ENCODE data around the gene LARGE1. TPM values are rescaled to one million over a fixed set of nuclear protein-coding genes. Genes with fewer than 3 reads are reported as not detected.

LARGE1 gene
- polyA plus RNA-seq, 3 donors: 0.05 to 0.13 TPM; not detected in 1

GRCh38 chr22:33555814-33556522, 364.3 kb downstream of the LARGE1 start:
- H3K27me3 ChIP-seq (ENCODE audit: control insufficient read depth in 2 of 2, insufficient read depth in 2 of 2, low read length in 2 of 2): no peaks in the 10 kb centered on the region
- H3K9me3 Mint-ChIP-seq: peaks cover 2 to 17% (median 5%) of the 10 kb centered on the region in 7 donors
- H3K4me3 Mint-ChIP-seq: no peak overlapping the region
- H3K4me2 ChIP-seq (replicated peaks; ENCODE audit: extremely low read depth, low read length, poor library complexity, severe bottlenecking): no peak overlapping the region
- no peak overlapping the region for H2AFZ ChIP-seq (ENCODE audit: insufficient read depth, low read depth, low read length, poor library complexity, severe bottlenecking)
- H3K4me3 ChIP-seq (replicated peaks in 1 of 3; ENCODE audit: low read depth in 2 of 3, low read length in 3 of 3): no peak overlapping the region
- no peaks in the 10 kb centered on the region for H3K4me1 Mint-ChIP-seq
- H3K4me1 ChIP-seq (ENCODE audit: control insufficient read depth in 1 of 2, insufficient read depth in 2 of 2, low read length in 2 of 2): no peaks in the 10 kb centered on the region
- no peak overlapping the region for H3K27ac Mint-ChIP-seq
- H3K36me3 ChIP-seq (replicated peaks in 1 of 2; ENCODE audit: control insufficient read depth in 1 of 2, insufficient read depth in 2 of 2, low read length in 2 of 2): no peaks in the 10 kb centered on the region
- no peaks in the 10 kb centered on the region for H3K36me3 Mint-ChIP-seq
- no peak for DNase-seq
- 17% methylated on average over 1 of the region's 5 CpGs for WGBS (ENCODE audit: insufficient coverage)
- intact Hi-C loops (cut with micrococcal nuclease): no loop called here
- H3K79me2 ChIP-seq (ENCODE audit: insufficient read depth, low read length): no peaks in the 10 kb centered on the region
- H4K20me1 ChIP-seq (ENCODE audit: insufficient read depth, low read length): no peaks in the 10 kb centered on the region
- no peak for TF ChIP-seq CTCF (IDR thresholded peaks at IDR 0.05)
- H3K27me3 Mint-ChIP-seq (ENCODE audit: low read depth in 3 of 3): peaks cover 0 to 4% (median 0%) of the 10 kb centered on the region in 3 donors
- H3K9ac ChIP-seq (ENCODE audit: insufficient read depth, low read length, poor library complexity, severe bottlenecking): no peak overlapping the region
- peaks cover 6 to 8% of the 10 kb centered on the region in 2 donors for H3K9me3 ChIP-seq (replicated peaks in 1 of 2; ENCODE audit: control insufficient read depth in 1 of 2, insufficient read depth in 1 of 2, low read length in 2 of 2)
- H3K27ac ChIP-seq (ENCODE audit: low read depth in 1 of 2, low read length in 2 of 2): no peak overlapping the region

DNA sequence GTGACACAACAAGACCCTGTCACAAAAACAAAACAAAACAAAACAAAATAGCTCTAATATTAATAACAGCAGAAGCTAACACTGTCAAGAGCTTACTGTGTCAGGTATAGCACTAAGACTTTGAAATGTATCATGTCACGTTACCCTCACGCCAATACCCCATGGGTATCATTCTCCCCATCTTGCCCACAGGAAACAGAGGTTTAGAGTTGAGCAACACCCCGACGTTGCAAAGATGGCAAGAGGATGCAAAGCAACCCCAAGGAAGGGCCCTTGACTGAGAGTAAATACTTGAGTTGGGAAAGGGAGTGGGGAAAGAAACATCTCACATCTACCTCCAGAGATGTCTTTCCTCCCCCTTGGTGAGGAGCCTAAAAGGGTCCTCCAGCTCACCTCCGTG, 366.8 kb downstream of the LARGE1 start:
- no peaks in the 10 kb centered on the region for H3K79me2 ChIP-seq (ENCODE audit: insufficient read depth, low read length)
- H4K20me1 ChIP-seq (ENCODE audit: insufficient read depth, low read length): no peaks in the 10 kb centered on the region
- no peak overlapping the region for H3K4me2 ChIP-seq (replicated peaks; ENCODE audit: extremely low read depth, low read length, poor library complexity, severe bottlenecking)
- TF ChIP-seq CTCF (IDR thresholded peaks at IDR 0.05): no peak
- WGBS (ENCODE audit: insufficient coverage): no CpG with 5 or more reads among the region's 5 CpGs
- peaks cover 0 to 4% (median 2%) of the 10 kb centered on the region in 3 donors for H3K27me3 Mint-ChIP-seq (ENCODE audit: low read depth in 3 of 3)
- no peak overlapping the region for H3K4me3 Mint-ChIP-seq
- H3K27me3 ChIP-seq (ENCODE audit: control insufficient read depth in 2 of 2, insufficient read depth in 2 of 2, low read length in 2 of 2): no peaks in the 10 kb centered on the region
- no peaks in the 10 kb centered on the region for H3K9me3 ChIP-seq (replicated peaks in 1 of 2; ENCODE audit: control insufficient read depth in 1 of 2, insufficient read depth in 1 of 2, low read length in 2 of 2)
- H3K4me1 ChIP-seq (ENCODE audit: control insufficient read depth in 1 of 2, insufficient read depth in 2 of 2, low read length in 2 of 2): no peaks in the 10 kb centered on the region
- no peaks in the 10 kb centered on the region for H3K4me1 Mint-ChIP-seq
- H3K27ac ChIP-seq (ENCODE audit: low read depth in 1 of 2, low read length in 2 of 2): no peak overlapping the region
- H3K4me3 ChIP-seq (replicated peaks in 1 of 3; ENCODE audit: low read depth in 2 of 3, low read length in 3 of 3): no peak overlapping the region
- H2AFZ ChIP-seq (ENCODE audit: insufficient read depth, low read depth, low read length, poor library complexity, severe bottlenecking): no peak overlapping the region
- no peaks in the 10 kb centered on the region for H3K36me3 ChIP-seq (replicated peaks in 1 of 2; ENCODE audit: control insufficient read depth in 1 of 2, insufficient read depth in 2 of 2, low read length in 2 of 2)
- peaks cover 0 to 14% (median 3%) of the 10 kb centered on the region in 7 donors for H3K9me3 Mint-ChIP-seq
- H3K27ac Mint-ChIP-seq: no peak overlapping the region
- H3K36me3 Mint-ChIP-seq: no peaks in the 10 kb centered on the region
- DNase-seq: no peak
- intact Hi-C loops (cut with micrococcal nuclease): no loop called here
- no peak overlapping the region for H3K9ac ChIP-seq (ENCODE audit: insufficient read depth, low read length, poor library complexity, severe bottlenecking)
